GM12878 (cell line): ENCODE results near the gene TNK2. TPM values are rescaled to one million over a fixed set of nuclear protein-coding genes. Genes with fewer than 3 reads are reported as not detected.

Experiments
- ATAC-seq: fragments of 200-7000 bp; cut with Tn5 transposase; 3 replicates; pipeline ENCODE4 v1.9.1; 2020; ENCODE audit warnings: mild to moderate bottlenecking, moderate library complexity
- BruUV-seq: library from RNA; stranded (reverse); fragments of 400-500 nt; replicated peaks from 2 replicates; lab custom pipeline; 2021; lab: Mats Ljungman, UMichigan
- CTCF ChIA-PET: fragments of 300-600 bp; sonication (Branson Sonifier 250); formaldehyde crosslinking; extraction: SDS; loops from one replicate; lab custom pipeline; 2021; ENCODE audit warnings: inconsistent platforms; lab: Yijun Ruan, JAX
- POLR2A ChIA-PET: fragments of 350-600 bp; formaldehyde crosslinking; extraction: SDS; loops from one replicate; lab custom pipeline; 2021; ENCODE audit warnings: inconsistent platforms; lab: Charles Lee
- RAD21 ChIA-PET: fragments of 300-600 bp; sonication (Branson Sonifier 250); formaldehyde crosslinking; loops from one replicate; lab custom pipeline; 2023; ENCODE audit warnings: antibody characterized with exemption; ENCODE audit not compliant: unreplicated experiment; lab: Charles Lee
- SMC1A ChIA-PET: fragments of 300-600 bp; sonication (Branson Sonifier 250); formaldehyde crosslinking; loops from one replicate; lab custom pipeline; 2023; ENCODE audit not compliant: unreplicated experiment, uncharacterized antibody; lab: Charles Lee
- DNase-seq: peaks from one replicate; pipeline ENCODE4 v3.0.0-alpha.2; 2011; ENCODE audit warnings: low read depth, low spot score
- FAIRE-seq: peaks from 3 replicates; lab custom pipeline; 2011; peaks lifted over from hg19 to GRCh38; lab: Jason Lieb, UNC
- H2AFZ ChIP-seq: 2 replicates; pipeline ENCODE4 v1.6.0; 2011; ENCODE audit warnings: low read depth, low read length, control low read depth; ENCODE audit not compliant: control insufficient read depth
- H3K27ac ChIP-seq: 2 replicates; pipeline ENCODE4 v1.5.1; 2011; ENCODE audit warnings: control low read depth; ENCODE audit not compliant: control insufficient read depth, insufficient read depth
- H3K27me3 ChIP-seq, 2 experiments: replicated peaks in 1 of 2; 2 replicates each; pipeline versions ENCODE4 v1.6.0 to v1.6.1; 2011; ENCODE audit warnings: low read length in 1 of 2; ENCODE audit not compliant: control insufficient read depth in 2 of 2, insufficient read depth in 2 of 2
- H3K36me3 ChIP-seq, 2 experiments: 2 replicates each; pipeline ENCODE4 v1.5.1; 2011; ENCODE audit warnings: low read length in 1 of 2; ENCODE audit not compliant: control insufficient read depth in 2 of 2, insufficient read depth in 2 of 2
- H3K4me1 ChIP-seq: 2 replicates; pipeline ENCODE4 v1.6.1; 2011; ENCODE audit warnings: mild to moderate bottlenecking, low read length, moderate library complexity, mixed read lengths; ENCODE audit not compliant: control insufficient read depth, insufficient read depth
- H3K4me2 ChIP-seq: 2 replicates; pipeline ENCODE4 v1.6.0; 2011; ENCODE audit warnings: control low read depth; ENCODE audit not compliant: control insufficient read depth, insufficient read depth
- H3K4me3 ChIP-seq: fragments of 200-600 bp; sonication (generic); 2 replicates; pipeline ENCODE4 v1.5.1; 2016
- H3K79me2 ChIP-seq: 2 replicates; pipeline ENCODE4 v1.6.0; 2011; ENCODE audit warnings: low read length; ENCODE audit not compliant: control insufficient read depth, insufficient read depth
- H3K9ac ChIP-seq: 2 replicates; pipeline ENCODE4 v1.8.0; 2011; ENCODE audit warnings: low read length, control low read depth, mixed read lengths; ENCODE audit not compliant: control insufficient read depth, insufficient read depth
- H3K9me3 ChIP-seq: replicated peaks from 3 replicates; pipeline ENCODE4 v1.5.1; 2011; ENCODE audit warnings: mild to moderate bottlenecking, low read length; ENCODE audit not compliant: control insufficient read depth, insufficient read depth
- H4K20me1 ChIP-seq: 2 replicates; pipeline ENCODE4 v1.6.0; 2011; ENCODE audit not compliant: control insufficient read depth, insufficient read depth
- BHLHE40 ChIP-seq, 2 experiments: fragments of 450-650 bp in 1 of 2; IDR thresholded peaks; 2 replicates each; pipeline ENCODE4 v1.6.1; 2011 to 2017; ENCODE audit warnings: low read depth in 2 of 2, borderline replicate concordance in 1 of 2, improper control_type of control experiment in 1 of 2, low read length in 1 of 2, mild to moderate bottlenecking in 1 of 2
- CTCF ChIP-seq, 3 experiments: IDR thresholded peaks in 2 of 3; conservative IDR thresholded peaks in 1 of 3; 2 replicates each; pipeline ENCODE4 v1.5.1; 2011; ENCODE audit warnings: low read depth in 3 of 3, low read length in 3 of 3, mild to moderate bottlenecking in 3 of 3, control low read depth in 2 of 3, moderate library complexity in 2 of 3, inconsistent platforms in 1 of 3, mixed read lengths in 1 of 3; ENCODE audit not compliant: control insufficient read depth in 2 of 3, insufficient read depth in 1 of 3; ENCODE audit errors: extremely low read depth in 1 of 3
- EZH2 ChIP-seq: IDR thresholded peaks from 2 replicates; pipeline ENCODE4 v1.6.1; 2012; ENCODE audit warnings: low read depth, mild to moderate bottlenecking, control low read depth, inconsistent platforms, low read length, borderline replicate concordance; ENCODE audit not compliant: control insufficient read depth
- HCFC1 ChIP-seq: fragments of 150-350 bp; IDR thresholded peaks from 2 replicates; pipeline ENCODE4 v1.6.1; 2014; ENCODE audit warnings: low read length
- MYB ChIP-seq: fragments of 150-350 bp; IDR thresholded peaks from 2 replicates; pipeline ENCODE4 v1.6.1; 2014; ENCODE audit warnings: mild to moderate bottlenecking, low read depth, low read length, borderline replicate concordance
- NFYB ChIP-seq: IDR thresholded peaks from 2 replicates; pipeline ENCODE4 v1.6.1; 2011; ENCODE audit warnings: low read depth, mild to moderate bottlenecking, low read length, improper control_type of control experiment, moderate library complexity; ENCODE audit not compliant: insufficient read depth
- NKRF ChIP-seq: fragments of 450-650 bp; conservative IDR thresholded peaks from 2 replicates; pipeline ENCODE4 v1.6.1; 2017; ENCODE audit warnings: mild to moderate bottlenecking, moderate library complexity
- PAX5 ChIP-seq: IDR thresholded peaks from 2 replicates; pipeline ENCODE4 v1.6.1; 2011; ENCODE audit warnings: low read depth, low read length, borderline replicate concordance
- RCOR1 ChIP-seq: conservative IDR thresholded peaks from 2 replicates; pipeline ENCODE4 v1.6.1; 2012; ENCODE audit warnings: low read depth, low read length, improper control_type of control experiment
- SUPT20H ChIP-seq: IDR thresholded peaks from 2 replicates; pipeline ENCODE4 v1.6.1; 2011; ENCODE audit warnings: low read depth, mild to moderate bottlenecking, low read length, moderate library complexity, borderline replicate concordance; ENCODE audit not compliant: control insufficient read depth
- TARDBP ChIP-seq: IDR thresholded peaks from 2 replicates; pipeline ENCODE4 v1.6.1; 2016; ENCODE audit warnings: borderline replicate concordance
- WRNIP1 ChIP-seq: IDR thresholded peaks from 2 replicates; pipeline ENCODE4 v1.6.1; 2011; ENCODE audit warnings: low read depth, low read length, improper control_type of control experiment, borderline replicate concordance
- YBX1 ChIP-seq: fragments of 450-650 bp; IDR thresholded peaks from 2 replicates; pipeline ENCODE4 v1.6.1; 2016; ENCODE audit warnings: antibody characterized with exemption
- WGBS: methylation state at CpG from one replicate; pipeline ENCODE4 v1.1.6; 2016; ENCODE audit warnings: low lambda C conversion rate; ENCODE audit not compliant: insufficient replicate concordance, insufficient coverage; ENCODE audit errors: missing lambda C conversion rate; 5-methylcytosine and 5-hydroxymethylcytosine counted together
- in situ Hi-C: fragments of 300-500 bp; cut with MboI; formaldehyde crosslinking; loops from 9 replicates; pipeline ENCODE4 v1.14.3; 2018; ENCODE audit warnings: mixed read lengths
- intact Hi-C: fragments of 100-400 bp; cut with micrococcal nuclease; formaldehyde crosslinking; loops from one replicate; pipeline ENCODE4 v1.14.2; 2022; ENCODE audit not compliant: unreplicated experiment
- polyA plus RNA-seq, 11 experiments: library from polyadenylated mRNA; depleted of rRNA in 4 of 11; unstranded in 6 of 11; stranded (reverse) in 5 of 11; fragments of >200 nt; fragmentation: Nextera tagmentation in 4 of 11; fragmentation: Illumina TruSeq in 1 of 11; extraction: Ambion mirVana in 4 of 11; extraction: Trizol in 1 of 11; gene quantifications; 1 replicate in 1 of 11; 2 replicates in 10 of 11; pipeline versions ENCODE4 v1.2.1 to v1.2.3, GENCODE V29; 2011 to 2016; ENCODE audit warnings: inconsistent platforms in 2 of 11, missing spikeins in 2 of 11, low read depth in 1 of 11
- total RNA-seq, 4 experiments: library from RNA; depleted of rRNA in 3 of 4; stranded (reverse); fragments of >200 nt in 3 of 4; fragmentation: Illumina TruSeq in 1 of 4; extraction: Trizol in 1 of 4; gene quantifications; 2 replicates each; pipeline versions ENCODE4 v1.2.1 to v1.2.3, GENCODE V29; 2013 to 2021

TNK2 gene
- total and polyA plus RNA-seq, 10 of the 15 experiments (the other 5 are each of a cell fraction or from before 2014, with no cell fraction given) = 0.13 to 47.8 (median 10.8) TPM

GRCh38 chr3:195884691-195885035 lies 23.7 kb downstream of the TNK2 start:
- no peaks in the 10 kb centered on the region; the same call in 1 of the 2 replicates for H4K20me1 ChIP-seq
- peaks cover 12 to 14% of the 10 kb centered on the region in 2 experiments; a peak in 3 of 4 replicates for H3K36me3 ChIP-seq
- no peak overlapping the region for H3K4me3 ChIP-seq
- TF ChIP-seq HCFC1 (no peak), EZH2 (no peak), NFYB (no peak), RCOR1 (no peak), NKRF (no peak)
- TF ChIP-seq, all 136 proteins: peak for 0
- H3K9ac ChIP-seq = no peak overlapping the region
- H3K27ac ChIP-seq = no peak overlapping the region
- ChIA-PET CTCF (interaction anchor here (1.8 kb wide), 1 partner anchor 10 kb away, joined by 8 read pairs; no protein-coding TSS in a partner anchor), SMC1A (no interaction called here), RAD21 (no interaction called here), POLR2A (no interaction called here)
- no peak for DNase-seq
- no peaks in the 10 kb centered on the region for H3K79me2 ChIP-seq
- no peak overlapping the region for H2AFZ ChIP-seq
- ATAC-seq = no peak
- H3K9me3 ChIP-seq = no peaks in the 10 kb centered on the region
- in situ Hi-C loops = no loop called here
- no peak for FAIRE-seq
- H3K27me3 ChIP-seq = no peaks in the 10 kb centered on the region
- intact Hi-C loops = no loop called here
- no TSS peak for BruUV-seq
- 97% methylated on average over 14 of the region's 14 CpGs for WGBS
- H3K4me1 ChIP-seq = no peaks in the 10 kb centered on the region
- no peak overlapping the region for H3K4me2 ChIP-seq

GRCh38 chr3:195883801-195884200 lies 24.6 kb downstream of the TNK2 start:
- no peak overlapping the region for H3K9ac ChIP-seq
- ChIA-PET CTCF (interaction anchor here (1.8 kb wide), 1 partner anchor 11 kb away, joined by 8 read pairs; no protein-coding TSS in a partner anchor), SMC1A (no interaction called here), RAD21 (no interaction called here), POLR2A (no interaction called here)
- H3K27ac ChIP-seq = no peak overlapping the region
- no peaks in the 10 kb centered on the region for H3K79me2 ChIP-seq
- peaks cover 12 to 14% of the 10 kb centered on the region in 2 experiments; a peak in 3 of 4 replicates for H3K36me3 ChIP-seq
- H3K27me3 ChIP-seq = no peaks in the 10 kb centered on the region
- 60% methylated on average over 12 of the region's 12 CpGs for WGBS
- H4K20me1 ChIP-seq = no peaks in the 10 kb centered on the region; the same call in 1 of the 2 replicates
- no peak for FAIRE-seq
- intact Hi-C loops (no loop called here), in situ Hi-C loops (no loop called here)
- no TSS peak for BruUV-seq
- no peak overlapping the region for H2AFZ ChIP-seq
- no peak for ATAC-seq
- no peaks in the 10 kb centered on the region for H3K4me1 ChIP-seq
- H3K9me3 ChIP-seq = no peaks in the 10 kb centered on the region
- DNase-seq = no peak
- no peak overlapping the region for H3K4me2 ChIP-seq
- H3K4me3 ChIP-seq = no peak overlapping the region
- TF ChIP-seq BHLHE40 (IDR thresholded peaks at IDR 0.05; ENCODE audit: borderline replicate concordance in 1 of 2, low read depth in 2 of 2, low read length in 1 of 2) (no peak), SUPT20H (no peak), YBX1 (no peak), MYB (no peak), TARDBP (no peak), CTCF (IDR thresholded peaks at IDR 0.05 in 2 of 3, conservative IDR thresholded peaks at IDR 0.05 in 1 of 3; ENCODE audit: control insufficient read depth in 2 of 3, extremely low read depth in 1 of 3, insufficient read depth in 1 of 3, low read depth in 3 of 3, low read length in 3 of 3) (no peak), WRNIP1 (no peak), PAX5 (no peak)
